ENCODE results near the gene NOC4L. TPM values are rescaled to one million over a fixed set of nuclear protein-coding genes. Genes with fewer than 3 reads are reported as not detected.

NOC4L gene
- total RNA-seq, 1 experiment from 2014 or later: 29.1 TPM

DNA sequence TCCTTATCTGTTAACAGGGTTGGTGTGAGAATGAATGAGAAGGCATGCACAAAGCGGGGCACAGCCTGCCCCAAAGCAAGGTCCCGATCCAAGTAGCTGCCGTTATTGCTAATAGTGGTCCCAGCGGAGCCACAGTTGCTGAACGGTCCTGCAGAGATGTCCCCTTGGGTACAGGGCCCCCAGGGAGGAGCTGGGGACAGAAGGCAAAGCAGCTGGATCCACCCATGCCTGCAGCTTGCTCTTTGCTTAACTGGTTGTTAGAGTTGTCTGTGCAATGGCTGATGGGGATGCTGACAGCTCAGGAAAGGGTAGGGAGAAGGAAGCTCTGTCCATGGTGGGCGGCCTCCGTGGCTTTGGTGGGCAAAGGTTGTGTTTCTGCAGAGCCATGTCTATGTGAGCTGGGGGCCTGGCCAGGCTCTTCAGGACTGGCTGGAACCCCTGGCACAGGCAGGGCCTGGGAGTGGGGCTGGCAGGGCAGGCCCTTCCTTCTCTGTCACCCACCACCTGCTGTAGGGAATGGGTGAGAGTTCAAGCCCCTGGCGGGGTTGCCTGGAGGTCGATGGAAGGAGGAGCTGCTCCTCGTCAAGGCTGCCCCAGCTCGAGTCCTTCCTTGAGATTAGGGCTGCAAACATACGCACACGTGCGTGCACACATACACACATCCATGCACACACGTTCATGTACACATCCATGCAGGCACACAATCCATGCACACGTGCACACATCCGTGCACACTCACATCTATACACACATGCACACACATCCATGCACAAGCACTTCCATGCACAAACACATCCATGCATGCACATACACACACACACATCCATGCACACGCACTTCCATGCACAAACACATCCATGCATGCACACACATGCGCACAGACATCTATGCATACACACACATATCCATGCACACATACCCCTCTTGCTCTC lies 35.4 kb downstream of the NOC4L start:
- no peaks in the 10 kb centered on the region for H3K36me3 ChIP-seq (replicated peaks; ENCODE audit: control insufficient read depth, insufficient read depth, low read length)
- peaks cover 2% of the 10 kb centered on the region; the same call in 1 of the 2 replicates for H3K27me3 ChIP-seq (ENCODE audit: control insufficient read depth, insufficient read depth, low read length)
- no peak for DNase-seq
- no peak overlapping the region for H3K4me3 ChIP-seq (ENCODE audit: insufficient read depth, low read depth, low read length)

DNA sequence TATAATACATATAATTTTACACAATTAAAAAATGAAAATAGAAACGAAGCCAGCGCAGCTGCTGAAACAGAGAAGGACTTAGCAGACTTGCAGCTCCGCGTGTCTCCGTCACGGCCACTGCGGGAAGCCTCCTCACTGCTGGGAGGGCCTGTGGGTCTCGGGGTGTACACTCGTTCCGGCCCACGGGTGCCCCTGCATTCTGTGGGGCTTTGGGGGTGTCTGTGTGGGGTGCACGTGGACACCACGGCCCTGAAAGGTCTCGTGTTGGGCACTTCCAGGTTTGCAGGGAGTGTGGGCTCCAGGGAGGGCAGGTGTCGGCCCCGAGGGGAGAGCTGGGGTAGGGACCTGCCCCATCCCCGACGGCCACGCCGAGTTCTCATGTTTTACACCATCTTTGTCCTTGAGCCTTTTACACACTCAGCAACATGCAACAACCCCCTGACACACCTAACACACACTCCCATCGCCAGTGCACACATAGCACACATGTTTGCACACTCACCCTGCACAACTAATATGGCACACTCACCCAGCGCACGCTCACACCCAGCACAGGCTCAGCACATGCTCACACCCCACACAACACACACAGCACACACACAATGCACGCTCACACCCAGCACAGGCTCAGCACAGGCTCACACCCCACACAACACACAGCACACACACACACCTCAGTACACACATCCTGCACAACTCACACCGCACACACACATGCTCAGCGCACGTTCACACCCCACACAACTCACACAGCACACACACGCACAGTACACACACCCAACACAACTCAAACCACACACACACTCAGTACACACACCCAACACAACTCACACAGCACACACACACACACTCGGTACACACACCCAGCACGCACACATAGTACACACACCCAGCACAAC lies 36.6 kb downstream of the NOC4L start:
- Histone ChIP-seq H3K4me3 (ENCODE audit: insufficient read depth, low read depth, low read length) (no peak overlapping the region), H3K27me3 (ENCODE audit: control insufficient read depth, insufficient read depth, low read length) (peaks cover 2% of the 10 kb centered on the region; the same call in 1 of the 2 replicates), H3K36me3 (replicated peaks; ENCODE audit: control insufficient read depth, insufficient read depth, low read length) (no peaks in the 10 kb centered on the region)
- DNase-seq: no peak

DNA sequence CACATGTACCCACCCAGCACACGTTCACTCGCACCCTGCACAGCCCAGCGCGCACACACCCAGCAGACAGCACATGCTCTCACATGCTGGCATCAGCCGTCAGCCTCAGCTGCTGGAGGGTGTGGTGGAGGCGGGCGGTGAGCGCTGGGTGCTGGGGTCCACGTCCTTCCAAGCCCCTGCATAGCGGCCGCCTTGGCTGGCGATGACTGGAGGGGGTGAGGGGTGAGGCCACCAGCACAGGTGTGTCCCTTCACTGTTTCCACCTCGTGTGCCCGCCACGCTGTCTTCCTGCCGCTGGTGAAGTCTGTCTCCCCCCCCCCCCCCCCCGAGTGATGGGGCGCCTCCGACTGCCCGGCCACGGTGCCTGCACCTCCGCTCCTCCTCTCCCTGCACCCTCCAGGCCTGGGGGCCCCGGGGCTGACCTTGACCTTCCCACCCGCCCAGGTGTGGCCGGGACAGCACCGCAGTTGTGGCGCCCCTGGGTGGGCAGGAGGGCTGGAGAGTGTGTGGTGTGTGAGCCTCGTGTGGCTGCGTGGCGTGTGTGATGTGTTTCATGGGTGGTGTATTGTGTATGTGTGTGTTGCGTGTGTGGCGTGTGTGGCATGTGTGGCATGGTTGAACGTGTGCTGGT lies 37.4 kb downstream of the NOC4L start:
- Histone ChIP-seq H3K4me3 (ENCODE audit: insufficient read depth, low read depth, low read length) (no peak overlapping the region), H3K36me3 (replicated peaks; ENCODE audit: control insufficient read depth, insufficient read depth, low read length) (no peaks in the 10 kb centered on the region), H3K27me3 (ENCODE audit: control insufficient read depth, insufficient read depth, low read length) (peaks cover 2% of the 10 kb centered on the region; the same call in 1 of the 2 replicates)
- no peak for DNase-seq

DNA sequence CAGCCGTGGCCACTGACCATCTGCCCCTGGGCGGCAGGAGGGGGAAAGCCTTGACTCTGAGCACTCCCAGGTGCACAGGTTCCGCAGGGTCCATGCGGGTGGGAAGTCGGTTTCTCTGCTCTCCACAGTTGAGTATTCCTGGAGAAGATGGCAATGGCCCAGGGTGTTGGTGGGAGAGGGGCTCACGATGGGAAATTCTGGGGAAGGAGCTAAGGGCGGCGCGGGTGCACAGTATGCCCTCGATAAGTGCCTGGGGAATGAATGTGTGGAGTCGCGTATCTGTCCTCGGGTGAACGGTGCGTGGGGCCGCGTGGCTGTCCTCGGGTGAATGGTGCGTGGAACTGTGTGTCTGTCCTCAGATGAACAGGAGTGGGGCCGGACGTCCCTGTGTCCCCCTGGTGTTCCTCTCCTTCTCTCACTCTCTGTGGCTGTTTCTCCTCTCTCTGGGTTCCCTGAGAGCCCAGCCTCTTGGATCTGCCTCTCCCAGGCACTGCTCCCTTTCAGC lies 38.0 kb downstream of the NOC4L start:
- H3K36me3 ChIP-seq (replicated peaks; ENCODE audit: control insufficient read depth, insufficient read depth, low read length): no peaks in the 10 kb centered on the region
- H3K4me3 ChIP-seq (ENCODE audit: insufficient read depth, low read depth, low read length): no peak overlapping the region
- no peak for DNase-seq
- peaks cover 2% of the 10 kb centered on the region; the same call in 1 of the 2 replicates for H3K27me3 ChIP-seq (ENCODE audit: control insufficient read depth, insufficient read depth, low read length)

DNA sequence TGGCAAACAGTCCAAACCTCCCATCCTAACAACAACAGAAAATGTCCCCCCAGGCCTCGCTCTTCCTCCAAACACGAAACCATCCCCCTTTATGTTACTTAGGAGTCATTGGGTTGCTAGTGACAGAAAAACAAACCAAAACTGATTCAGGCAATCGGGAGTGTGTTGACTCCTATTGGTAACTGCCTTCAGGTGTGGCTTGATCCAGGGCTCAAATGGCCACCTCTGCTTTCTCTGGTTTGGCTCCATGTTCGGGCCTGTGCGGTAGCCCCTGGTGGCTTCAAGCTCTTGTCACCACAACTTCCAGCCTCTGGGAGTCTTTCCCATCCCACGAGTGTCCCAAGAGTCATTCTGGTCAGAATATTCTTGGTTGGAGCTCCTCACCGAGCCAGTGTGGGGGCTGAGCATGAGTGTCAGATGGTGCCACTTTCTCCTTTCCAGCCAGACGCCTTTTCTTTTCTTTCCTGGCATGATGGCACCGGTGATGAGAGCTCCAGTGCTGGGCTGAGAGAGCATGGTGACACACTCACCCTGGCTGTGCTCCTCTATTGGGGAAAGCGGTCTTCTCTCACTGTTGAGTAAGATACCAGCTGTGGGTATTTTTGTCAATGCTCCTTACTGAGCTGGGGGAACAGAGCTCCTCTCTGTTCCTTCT lies 38.6 kb downstream of the NOC4L start:
- H3K36me3 ChIP-seq (replicated peaks; ENCODE audit: control insufficient read depth, insufficient read depth, low read length): no peaks in the 10 kb centered on the region
- H3K27me3 ChIP-seq (ENCODE audit: control insufficient read depth, insufficient read depth, low read length): peaks cover 2% of the 10 kb centered on the region; the same call in 1 of the 2 replicates
- no peak overlapping the region for H3K4me3 ChIP-seq (ENCODE audit: insufficient read depth, low read depth, low read length)
- DNase-seq: no peak

DNA sequence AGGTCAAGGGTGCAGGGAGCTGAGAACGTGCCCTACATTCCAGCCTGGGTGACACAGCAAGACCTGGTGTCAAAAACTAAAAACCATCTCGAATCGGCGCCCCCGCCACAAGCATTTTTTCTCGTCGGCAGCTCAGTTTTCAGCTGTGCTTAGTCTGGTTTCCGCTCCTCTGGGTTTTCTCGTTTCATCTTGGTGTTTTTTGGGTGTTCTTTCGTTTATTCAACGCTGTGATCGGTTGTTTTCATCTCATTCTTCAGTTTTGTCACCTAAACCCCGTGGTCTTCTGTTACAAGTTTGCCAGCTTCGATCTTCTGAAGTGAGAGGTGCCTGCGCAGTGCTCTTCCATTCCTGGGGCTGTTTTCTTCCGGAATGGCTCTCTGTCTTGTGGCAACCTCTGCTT lies 41.4 kb downstream of the NOC4L start:
- Histone ChIP-seq H3K27me3 (ENCODE audit: control insufficient read depth, insufficient read depth, low read length) (peaks cover 21% of the 10 kb centered on the region), H3K36me3 (replicated peaks; ENCODE audit: control insufficient read depth, insufficient read depth, low read length) (no peaks in the 10 kb centered on the region), H3K4me3 (ENCODE audit: insufficient read depth, low read depth, low read length) (no peak overlapping the region)
- no peak for DNase-seq

DNA sequence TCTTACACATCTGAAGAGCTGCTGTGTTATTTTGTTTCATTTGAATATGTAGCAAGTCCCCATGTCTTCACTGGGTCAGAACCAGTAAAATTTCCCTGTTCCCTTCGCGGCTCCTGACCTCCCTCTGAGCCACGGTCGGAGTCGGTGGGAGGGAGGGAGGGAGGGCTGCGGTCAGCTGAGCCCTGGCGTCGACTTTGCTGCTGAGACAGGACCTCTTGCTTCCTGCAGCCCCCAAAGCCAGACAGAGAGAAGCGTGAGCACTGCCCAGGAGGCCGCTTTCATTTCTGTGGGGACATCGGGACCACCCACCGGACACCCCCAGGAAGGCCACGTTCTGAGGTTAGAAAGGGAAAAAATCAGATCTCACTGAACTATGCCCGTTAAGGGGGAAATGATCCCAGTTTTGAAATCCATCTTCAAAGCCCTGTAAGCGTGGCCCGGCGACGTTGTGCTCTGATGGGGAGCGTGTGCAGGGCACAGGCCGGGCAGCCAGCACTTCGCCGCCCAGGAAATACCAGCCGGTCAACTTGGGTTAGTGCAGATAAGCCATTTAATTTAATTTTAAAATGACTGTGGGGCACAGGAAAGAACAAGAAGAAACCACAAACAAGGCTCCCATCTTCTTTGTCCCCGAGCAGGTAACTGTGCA lies 42.1 kb downstream of the NOC4L start:
- peaks cover 24% of the 10 kb centered on the region for H3K27me3 ChIP-seq (ENCODE audit: control insufficient read depth, insufficient read depth, low read length)
- no peaks in the 10 kb centered on the region for H3K36me3 ChIP-seq (replicated peaks; ENCODE audit: control insufficient read depth, insufficient read depth, low read length)
- peak; percentile 75 for DNase-seq
- no peak overlapping the region for H3K4me3 ChIP-seq (ENCODE audit: insufficient read depth, low read depth, low read length)

DNA sequence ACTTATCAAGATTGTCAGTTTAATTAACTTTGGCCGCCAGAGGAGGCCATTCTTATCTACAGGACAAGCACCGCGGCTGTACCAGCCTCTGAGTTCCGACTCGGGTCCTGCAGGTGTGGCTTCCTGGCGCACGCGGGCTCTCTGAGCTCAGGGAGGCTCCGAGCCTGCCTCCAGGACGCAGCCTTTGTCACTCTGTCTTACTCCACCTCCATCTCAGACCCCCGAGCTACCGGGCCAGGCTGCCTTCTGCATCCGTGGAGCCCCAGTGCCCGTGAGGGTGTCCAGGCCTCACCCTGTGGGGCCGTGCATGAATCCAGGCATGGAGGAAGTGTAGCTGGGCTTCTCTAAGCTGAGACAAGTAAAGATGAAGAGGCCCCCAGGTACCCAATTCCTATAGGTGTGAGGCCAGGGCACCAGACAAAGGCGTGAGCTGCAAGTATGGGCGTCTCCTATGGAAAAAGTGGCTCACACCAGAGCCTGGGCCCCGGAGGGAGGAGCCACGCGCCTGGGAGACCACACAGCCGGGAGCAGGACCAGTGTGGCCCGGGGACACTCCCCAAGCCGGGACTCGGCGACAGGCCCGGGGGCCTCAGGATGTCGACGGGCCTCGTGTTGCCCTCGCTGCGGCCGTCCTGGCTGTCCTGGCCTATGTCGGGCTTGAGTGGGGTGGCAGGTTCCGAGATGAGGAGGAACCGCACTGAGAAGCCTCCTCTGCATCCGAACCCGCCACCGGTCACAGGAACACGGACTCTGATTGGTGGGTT lies 42.8 kb downstream of the NOC4L start:
- Histone ChIP-seq H3K4me3 (ENCODE audit: insufficient read depth, low read depth, low read length) (no peak overlapping the region), H3K27me3 (ENCODE audit: control insufficient read depth, insufficient read depth, low read length) (peaks cover 24% of the 10 kb centered on the region), H3K36me3 (replicated peaks; ENCODE audit: control insufficient read depth, insufficient read depth, low read length) (no peaks in the 10 kb centered on the region)
- DNase-seq: no peak

DNA sequence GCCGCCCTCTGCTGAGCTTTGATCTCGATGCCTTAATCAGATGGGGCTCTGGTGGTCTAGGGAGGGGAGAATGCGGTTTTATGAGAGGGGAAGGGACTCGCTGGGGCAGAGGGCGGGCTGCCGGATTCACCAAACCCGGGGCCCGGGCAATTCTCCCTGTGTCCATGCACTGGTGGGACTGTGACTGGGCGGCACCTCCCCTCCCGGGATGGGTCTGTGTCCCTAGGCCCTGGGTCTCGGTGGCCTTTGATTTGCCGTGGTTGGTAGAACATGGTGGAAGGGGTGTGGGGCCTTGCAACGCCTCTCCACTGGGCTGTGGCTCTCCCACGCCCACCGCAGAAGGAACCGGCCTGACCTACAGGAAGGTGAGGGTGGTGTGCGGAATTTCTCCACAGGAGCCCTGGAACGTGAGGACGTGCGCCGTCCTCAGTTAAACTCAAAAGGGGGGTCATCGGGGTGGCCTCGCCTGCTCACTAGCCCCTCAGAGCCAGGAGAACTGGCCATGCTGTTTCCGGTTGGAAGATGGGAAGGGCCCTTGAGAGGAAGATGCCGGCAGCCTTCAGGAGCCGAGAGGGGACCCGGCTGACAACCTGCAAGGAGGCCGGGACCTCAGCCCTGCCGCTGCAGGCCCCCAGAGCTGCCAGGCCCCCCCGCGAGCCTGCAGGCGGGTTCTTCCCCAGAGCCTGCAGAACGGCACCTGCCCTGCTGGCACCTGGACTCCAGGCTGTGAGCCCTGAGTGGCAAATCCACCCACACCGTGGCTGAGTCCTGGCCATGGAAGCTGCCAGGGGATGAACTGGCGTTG lies 43.6 kb downstream of the NOC4L start:
- H3K4me3 ChIP-seq (ENCODE audit: insufficient read depth, low read depth, low read length): no peak overlapping the region
- no peaks in the 10 kb centered on the region for H3K36me3 ChIP-seq (replicated peaks; ENCODE audit: control insufficient read depth, insufficient read depth, low read length)
- H3K27me3 ChIP-seq (ENCODE audit: control insufficient read depth, insufficient read depth, low read length): peaks cover 22% of the 10 kb centered on the region
- DNase-seq: no peak

DNA sequence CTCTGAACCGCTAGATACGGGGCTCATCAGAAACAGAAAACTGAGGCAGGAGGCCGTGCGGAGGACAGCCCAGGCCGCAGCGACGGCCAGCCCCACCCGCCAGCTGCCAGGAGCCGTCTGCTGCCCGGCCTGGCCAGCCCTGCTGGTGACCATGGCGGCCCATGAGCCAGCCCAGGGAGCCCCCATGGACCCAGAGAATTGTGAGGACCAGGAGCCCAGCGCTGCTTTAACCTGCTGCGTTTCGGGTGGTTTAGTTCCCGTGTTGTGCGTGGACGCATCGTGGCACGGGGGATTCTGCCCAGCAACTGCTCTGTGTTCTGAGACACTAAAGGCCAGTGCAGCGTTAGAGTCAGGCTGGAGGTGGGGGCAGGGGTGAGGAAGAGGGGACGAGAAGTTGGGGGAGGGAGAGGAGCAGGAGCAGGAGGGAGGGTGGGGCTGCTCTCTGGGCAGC lies 44.2 kb downstream of the NOC4L start:
- H3K4me3 ChIP-seq (ENCODE audit: insufficient read depth, low read depth, low read length): no peak overlapping the region
- DNase-seq: no peak
- H3K27me3 ChIP-seq (ENCODE audit: control insufficient read depth, insufficient read depth, low read length): peaks cover 22% of the 10 kb centered on the region

DNA sequence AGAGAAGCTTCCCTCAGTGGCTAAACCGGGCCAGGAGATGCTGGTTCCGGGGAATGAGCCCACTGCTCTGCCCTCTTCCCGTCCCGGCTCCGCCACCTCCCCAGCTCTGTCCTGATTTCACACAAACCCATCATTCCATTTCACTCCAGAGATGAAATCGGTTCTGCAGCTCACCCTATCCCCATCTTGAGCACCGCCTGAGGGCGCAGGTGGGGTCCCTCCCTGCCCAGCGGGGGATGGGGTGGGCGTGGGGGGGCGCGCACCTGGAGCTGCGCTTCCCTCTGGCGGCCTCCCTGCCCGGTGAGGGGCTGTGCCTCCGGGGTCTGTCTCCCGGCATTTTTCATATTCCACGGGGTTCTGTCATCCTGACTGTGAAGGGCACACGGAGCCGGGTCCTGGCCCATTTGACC lies 44.7 kb downstream of the NOC4L start:
- H3K36me3 ChIP-seq (replicated peaks; ENCODE audit: control insufficient read depth, insufficient read depth, low read length): no peaks in the 10 kb centered on the region
- peaks cover 22% of the 10 kb centered on the region for H3K27me3 ChIP-seq (ENCODE audit: control insufficient read depth, insufficient read depth, low read length)
- peak overlapping the region; percentile 51 for H3K4me3 ChIP-seq (ENCODE audit: insufficient read depth, low read depth, low read length)
- peak; percentile 84 for DNase-seq

More for the DNA sequence above, 44.2 kb downstream of the NOC4L start:
- H3K36me3 ChIP-seq (replicated peaks; ENCODE audit: control insufficient read depth, insufficient read depth, low read length): no peaks in the 10 kb centered on the region

DNA sequence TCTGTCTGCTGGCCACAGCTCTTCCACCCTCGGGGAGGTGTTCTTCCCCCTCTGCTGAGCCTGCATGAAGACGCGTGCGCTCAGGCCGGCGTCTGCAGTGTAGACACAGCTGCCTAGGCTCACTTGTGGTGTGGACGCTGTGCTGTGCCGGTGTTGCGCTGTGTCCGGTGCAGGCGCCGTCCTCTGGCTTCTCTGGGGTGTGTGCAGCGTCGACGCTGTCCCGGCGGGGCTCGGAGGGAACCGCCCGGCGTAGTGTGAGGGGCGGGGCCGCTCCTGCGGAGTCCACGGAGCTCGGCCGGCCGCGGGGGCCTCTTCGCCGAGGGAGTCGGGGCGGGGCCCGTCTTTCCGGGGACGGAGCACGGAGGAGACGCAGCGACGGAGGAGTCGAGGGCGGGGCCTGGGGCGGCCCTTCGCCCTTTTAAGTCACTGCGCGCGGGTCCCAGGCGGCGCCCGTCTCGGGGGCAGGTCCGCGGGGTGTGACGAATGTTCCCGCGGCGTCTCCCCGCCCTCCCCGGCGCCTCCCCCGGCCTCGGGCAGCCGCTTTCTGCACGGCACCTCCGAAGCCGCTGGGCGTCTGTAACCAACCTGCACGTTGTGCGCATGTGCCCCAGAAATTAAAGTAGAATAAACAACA lies 45.2 kb downstream of the NOC4L start:
- DNase-seq: peak; percentile 96
- no peaks in the 10 kb centered on the region for H3K36me3 ChIP-seq (replicated peaks; ENCODE audit: control insufficient read depth, insufficient read depth, low read length)
- peak overlapping the region; percentile 51 for H3K4me3 ChIP-seq (ENCODE audit: insufficient read depth, low read depth, low read length)
- peaks cover 22% of the 10 kb centered on the region for H3K27me3 ChIP-seq (ENCODE audit: control insufficient read depth, insufficient read depth, low read length)

All from H7 (cell line).